Activated naive CD4-positive, alpha-beta T cell treated with anti-CD3 and anti-CD28 coated beads, Interleukin-2, amount 10 ng/mL, durations not matched to agents 7 days and 5 days (primary cell): ENCODE data around the gene ZNF787.
A peak's percentile ranks its signal among the peaks of the same experiment; 100 is the strongest.

Source experiments
- CTCF ChIA-PET: fragments of 350-600 bp; sonication (Branson Sonifier 250); formaldehyde crosslinking; loops from one replicate; lab custom pipeline; 2021; ENCODE audit warnings: antibody characterized with exemption; lab: Charles Lee
- DNase-seq: peaks from one replicate; pipeline ENCODE4 v3.0.0-alpha.2; 2020
- H3K27ac Mint-ChIP-seq: one replicate; pipeline ENCODE4 v1.8.0; 2021; ENCODE audit warnings: mild to moderate bottlenecking, moderate library complexity, mixed read lengths
- H3K27me3 Mint-ChIP-seq: one replicate; pipeline ENCODE4 v1.8.0; 2021; ENCODE audit warnings: mild to moderate bottlenecking, mixed read lengths
- H3K36me3 Mint-ChIP-seq: one replicate; pipeline ENCODE4 v1.8.0; 2021; ENCODE audit warnings: mixed read lengths
- H3K4me1 Mint-ChIP-seq: one replicate; pipeline ENCODE4 v1.8.0; 2021; ENCODE audit warnings: mixed read lengths
- H3K4me3 Mint-ChIP-seq: one replicate; pipeline ENCODE4 v1.8.0; 2021; ENCODE audit warnings: mild to moderate bottlenecking, moderate library complexity, mixed read lengths
- H3K9me3 Mint-ChIP-seq: one replicate; pipeline ENCODE4 v1.8.0; 2021; ENCODE audit warnings: mixed read lengths

ZNF787 gene

GRCh38 chr19:56139847-56140582 lies 18.9 kb upstream of the ZNF787 start:
- H3K9me3 Mint-ChIP-seq = no peaks in the 10 kb centered on the region
- peak overlapping the region; percentile 89 for H3K4me3 Mint-ChIP-seq
- H3K36me3 Mint-ChIP-seq = peaks cover 5% of the 10 kb centered on the region
- H3K27me3 Mint-ChIP-seq = no peaks in the 10 kb centered on the region
- peak overlapping the region; percentile 92 for H3K27ac Mint-ChIP-seq
- CTCF ChIA-PET = interaction anchor here (1.1 to 1.5 kb wide), 2 partner anchors 59 to 113 kb away, joined by 3 to 4 read pairs; no protein-coding TSS in a partner anchor
- peak; percentile 28 for DNase-seq
- peaks cover 40% of the 10 kb centered on the region for H3K4me1 Mint-ChIP-seq

GRCh38 chr19:56138069-56138468 lies 17.0 kb upstream of the ZNF787 start:
- Mint-ChIP-seq H3K27me3 (no peaks in the 10 kb centered on the region), H3K9me3 (no peaks in the 10 kb centered on the region), H3K4me3 (no peak overlapping the region), H3K4me1 (peaks cover 28% of the 10 kb centered on the region), H3K36me3 (no peaks in the 10 kb centered on the region), H3K27ac (no peak overlapping the region)
- no peak for DNase-seq
- CTCF ChIA-PET = interaction anchor here (1.1 kb wide), 1 partner anchor 59 kb away, joined by 3 read pairs; no protein-coding TSS in a partner anchor

GRCh38 chr19:56137405-56137804 lies 16.3 kb upstream of the ZNF787 start:
- CTCF ChIA-PET = no interaction called here
- H3K27me3 Mint-ChIP-seq = peaks cover 2% of the 10 kb centered on the region
- H3K4me3 Mint-ChIP-seq = no peak overlapping the region
- H3K36me3 Mint-ChIP-seq = no peaks in the 10 kb centered on the region
- H3K4me1 Mint-ChIP-seq = peaks cover 23% of the 10 kb centered on the region
- H3K9me3 Mint-ChIP-seq = no peaks in the 10 kb centered on the region
- DNase-seq = no peak
- H3K27ac Mint-ChIP-seq = no peak overlapping the region

- H3K4me3 Mint-ChIP-seq = no peak overlapping the region
These were observed 15.3 kb upstream of the ZNF787 start for GRCh38 chr19:56136362-56136761.

GRCh38 chr19:56134654-56134921 lies 13.5 kb upstream of the ZNF787 start:
- no peak overlapping the region for H3K27ac Mint-ChIP-seq
- H3K27me3 Mint-ChIP-seq = peaks cover 4% of the 10 kb centered on the region
- H3K4me1 Mint-ChIP-seq = peaks cover 6% of the 10 kb centered on the region
- CTCF ChIA-PET = interaction anchor here (0.6 kb wide), 1 partner anchor 53 kb away, joined by 3 read pairs; no protein-coding TSS in a partner anchor
- H3K36me3 Mint-ChIP-seq = no peaks in the 10 kb centered on the region
- H3K9me3 Mint-ChIP-seq = no peaks in the 10 kb centered on the region
- no peak overlapping the region for H3K4me3 Mint-ChIP-seq
- DNase-seq = no peak

More at GRCh38 chr19:56136362-56136761, 15.3 kb upstream of the ZNF787 start:
- H3K9me3 Mint-ChIP-seq = no peaks in the 10 kb centered on the region
- H3K27ac Mint-ChIP-seq = no peak overlapping the region
- peaks cover 4% of the 10 kb centered on the region for H3K27me3 Mint-ChIP-seq
- peaks cover 17% of the 10 kb centered on the region for H3K4me1 Mint-ChIP-seq
- DNase-seq = no peak
- H3K36me3 Mint-ChIP-seq = no peaks in the 10 kb centered on the region
- CTCF ChIA-PET = no interaction called here

- Mint-ChIP-seq H3K27ac (no peak overlapping the region), H3K27me3 (peaks cover 4% of the 10 kb centered on the region), H3K4me1 (peaks cover 3% of the 10 kb centered on the region), H3K36me3 (no peaks in the 10 kb centered on the region), H3K9me3 (no peaks in the 10 kb centered on the region), H3K4me3 (no peak overlapping the region)
- CTCF ChIA-PET = no interaction called here
- no peak for DNase-seq
These were observed 13.0 kb upstream of the ZNF787 start for GRCh38 chr19:56133858-56134653.

GRCh38 chr19:56132316-56132822 lies 11.3 kb upstream of the ZNF787 start:
- CTCF ChIA-PET = no interaction called here
- H3K36me3 Mint-ChIP-seq = no peaks in the 10 kb centered on the region
- peaks cover 2% of the 10 kb centered on the region for H3K4me1 Mint-ChIP-seq
- H3K27me3 Mint-ChIP-seq = peaks cover 4% of the 10 kb centered on the region
- H3K27ac Mint-ChIP-seq = peak overlapping the region; percentile 58
- H3K4me3 Mint-ChIP-seq = no peak overlapping the region
- no peaks in the 10 kb centered on the region for H3K9me3 Mint-ChIP-seq
- no peak for DNase-seq

- CTCF ChIA-PET = interaction anchor here (0.7 kb wide), 1 partner anchor 776 kb away, joined by 4 read pairs; no protein-coding TSS in a partner anchor
- H3K27me3 Mint-ChIP-seq = peaks cover 4% of the 10 kb centered on the region
- H3K4me3 Mint-ChIP-seq = no peak overlapping the region
- no peaks in the 10 kb centered on the region for H3K36me3 Mint-ChIP-seq
- H3K4me1 Mint-ChIP-seq = peaks cover 4% of the 10 kb centered on the region
- H3K9me3 Mint-ChIP-seq = no peaks in the 10 kb centered on the region
- DNase-seq = no peak
- H3K27ac Mint-ChIP-seq = no peak overlapping the region
These were observed 10.6 kb upstream of the ZNF787 start for GRCh38 chr19:56131651-56132050.

GRCh38 chr19:56130006-56130405 lies 8.9 kb upstream of the ZNF787 start:
- DNase-seq = no peak
- CTCF ChIA-PET = no interaction called here
- Mint-ChIP-seq H3K4me3 (no peak overlapping the region), H3K27ac (no peak overlapping the region), H3K9me3 (no peaks in the 10 kb centered on the region), H3K36me3 (no peaks in the 10 kb centered on the region), H3K4me1 (peaks cover 16% of the 10 kb centered on the region), H3K27me3 (peaks cover 4% of the 10 kb centered on the region)

- Mint-ChIP-seq H3K4me1 (peaks cover 38% of the 10 kb centered on the region), H3K9me3 (no peaks in the 10 kb centered on the region), H3K27me3 (no peaks in the 10 kb centered on the region), H3K4me3 (no peak overlapping the region), H3K36me3 (no peaks in the 10 kb centered on the region), H3K27ac (no peak overlapping the region)
- DNase-seq = no peak
- CTCF ChIA-PET = no interaction called here
These were observed 6.1 kb upstream of the ZNF787 start for GRCh38 chr19:56126983-56127780.

- Mint-ChIP-seq H3K9me3 (no peaks in the 10 kb centered on the region), H3K4me1 (peaks cover 43% of the 10 kb centered on the region), H3K36me3 (peaks cover 1% of the 10 kb centered on the region), H3K4me3 (no peak overlapping the region), H3K27me3 (no peaks in the 10 kb centered on the region), H3K27ac (peak overlapping the region; percentile 71)
- DNase-seq = no peak
- CTCF ChIA-PET = interaction anchor here (1.2 to 1.6 kb wide), 2 partner anchors 21 to 45 kb away, joined by 3 to 8 read pairs; no protein-coding TSS in a partner anchor
These were observed 4.9 kb upstream of the ZNF787 start for GRCh38 chr19:56125806-56126590.

- Mint-ChIP-seq H3K9me3 (no peaks in the 10 kb centered on the region), H3K4me1 (peaks cover 51% of the 10 kb centered on the region), H3K4me3 (no peak overlapping the region), H3K27me3 (no peaks in the 10 kb centered on the region), H3K27ac (peak overlapping the region; percentile 79), H3K36me3 (peaks cover 2% of the 10 kb centered on the region)
- CTCF ChIA-PET = interaction anchor here (1.2 to 1.6 kb wide), 2 partner anchors 19 to 44 kb away, joined by 3 to 8 read pairs; no protein-coding TSS in a partner anchor
- peak; percentile 67 for DNase-seq
These were observed 3.5 kb upstream of the ZNF787 start for GRCh38 chr19:56124578-56124977.

GRCh38 chr19:56123266-56123891 lies 2.3 kb upstream of the ZNF787 start:
- CTCF ChIA-PET = no interaction called here
- peak overlapping the region; percentile 31 for H3K4me3 Mint-ChIP-seq
- no peaks in the 10 kb centered on the region for H3K27me3 Mint-ChIP-seq
- peaks cover 61% of the 10 kb centered on the region for H3K4me1 Mint-ChIP-seq
- peaks cover 7% of the 10 kb centered on the region for H3K36me3 Mint-ChIP-seq
- peak overlapping the region; percentile 20 for H3K27ac Mint-ChIP-seq
- no peaks in the 10 kb centered on the region for H3K9me3 Mint-ChIP-seq
- no peak for DNase-seq
